Measurements from ENCODE around the gene TPSAB1. TPM values are rescaled to one million over a fixed set of nuclear protein-coding genes. Genes with fewer than 3 reads are reported as not detected.

Gene TPSAB1
- total RNA-seq, 2 donors from 2014 or later: 30.4 to 62.1 TPM

GRCh38 chr16:1220098-1220728 lies 20.3 kb upstream of the TPSAB1 start:
- Histone ChIP-seq H3K36me3 (no peaks in the 10 kb centered on the region), H3K27me3 (no peaks in the 10 kb centered on the region), H3K4me1 (no peaks in the 10 kb centered on the region), H3K27ac (no peak overlapping the region), H3K9me3 (no peaks in the 10 kb centered on the region), H3K4me3 (no peak overlapping the region), H3K9ac (ENCODE audit: low read depth in 2 of 2, low read length in 2 of 2) (no peak overlapping the region)
- intact Hi-C loops (cut with DNase I): no loop called here
- TF ChIP-seq CTCF (IDR thresholded peaks at IDR 0.05): no peak
- no peak for DNase-seq

- Histone ChIP-seq H3K4me3 (no peak overlapping the region), H3K9ac (ENCODE audit: low read depth in 2 of 2, low read length in 2 of 2) (no peak overlapping the region), H3K4me1 (no peaks in the 10 kb centered on the region), H3K36me3 (no peaks in the 10 kb centered on the region), H3K27me3 (no peaks in the 10 kb centered on the region), H3K27ac (no peak overlapping the region), H3K9me3 (no peaks in the 10 kb centered on the region)
- TF ChIP-seq CTCF (IDR thresholded peaks at IDR 0.05): no peak
- no peak for DNase-seq
- intact Hi-C loops (cut with DNase I): no loop called here
Measured at GRCh38 chr16:1220841-1221627, 19.5 kb upstream of the TPSAB1 start.

GRCh38 chr16:1221628-1222552 lies 18.6 kb upstream of the TPSAB1 start:
- intact Hi-C loops (cut with DNase I): no loop called here

GRCh38 chr16:1222553-1223354 lies 17.8 kb upstream of the TPSAB1 start:
- intact Hi-C loops (cut with DNase I): no loop called here
- H3K4me1 ChIP-seq: no peaks in the 10 kb centered on the region
- no peak overlapping the region for H3K27ac ChIP-seq
- H3K9me3 ChIP-seq: no peaks in the 10 kb centered on the region
- H3K36me3 ChIP-seq: no peaks in the 10 kb centered on the region
- TF ChIP-seq CTCF (IDR thresholded peaks at IDR 0.05): no peak
- no peak overlapping the region for H3K4me3 ChIP-seq
- no peak overlapping the region for H3K9ac ChIP-seq (ENCODE audit: low read depth in 2 of 2, low read length in 2 of 2)
- H3K27me3 ChIP-seq: no peaks in the 10 kb centered on the region
- no peak for DNase-seq

More at GRCh38 chr16:1221628-1222552, 18.6 kb upstream of the TPSAB1 start:
- Histone ChIP-seq H3K4me3 (no peak overlapping the region), H3K27ac (no peak overlapping the region), H3K36me3 (no peaks in the 10 kb centered on the region), H3K9ac (ENCODE audit: low read depth in 2 of 2, low read length in 2 of 2) (no peak overlapping the region), H3K4me1 (no peaks in the 10 kb centered on the region), H3K27me3 (no peaks in the 10 kb centered on the region), H3K9me3 (no peaks in the 10 kb centered on the region)
- no peak for DNase-seq
- TF ChIP-seq CTCF (IDR thresholded peaks at IDR 0.05): no peak

All from colonic mucosa (tissue), 4 donors.